GM18873 (cell line): ENCODE results near the gene LRMDA.
"Not testable (repeated sequence)": the region's sequence is repeated elsewhere in the genome, so short reads cannot be mapped to it uniquely, and the experiment has no call there.

ENCODE experiments used
- ATAC-seq: cut with Tn5 transposase; IDR thresholded peaks from one replicate; pipeline ENCODE4 v1.9.1; 2021; ENCODE audit warnings: mild to moderate bottlenecking, moderate library complexity, moderate number of reproducible peaks; ENCODE audit not compliant: unreplicated experiment, low FRiP score

LRMDA gene

GRCh38 chr10:75499556-75500160 lies 68.2 kb downstream of the LRMDA start:
- no peak for ATAC-seq

DNA sequence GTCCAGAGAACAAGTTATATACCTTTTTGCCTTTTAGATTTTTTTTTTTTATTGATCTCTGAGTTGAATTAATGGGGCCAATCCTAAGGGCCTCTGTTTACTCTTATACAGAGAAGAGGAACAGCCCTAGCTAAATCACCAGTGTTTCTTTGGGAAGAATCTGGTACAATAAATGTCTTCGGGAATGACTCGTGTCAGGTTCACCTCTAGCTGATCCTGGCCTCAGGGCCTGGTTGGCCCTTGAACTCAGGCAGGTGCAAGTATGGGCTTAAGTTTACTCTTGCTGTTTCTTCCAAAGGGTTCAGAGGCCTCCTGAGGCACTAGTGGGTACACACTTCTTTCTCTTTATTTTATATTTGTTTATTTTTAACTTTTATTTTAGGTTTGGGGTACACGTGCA lies 71.0 kb downstream of the LRMDA start:
- ATAC-seq = no peak

- no peak for ATAC-seq
Measured at GRCh38 chr10:75502838-75503237, 71.4 kb downstream of the LRMDA start.

DNA sequence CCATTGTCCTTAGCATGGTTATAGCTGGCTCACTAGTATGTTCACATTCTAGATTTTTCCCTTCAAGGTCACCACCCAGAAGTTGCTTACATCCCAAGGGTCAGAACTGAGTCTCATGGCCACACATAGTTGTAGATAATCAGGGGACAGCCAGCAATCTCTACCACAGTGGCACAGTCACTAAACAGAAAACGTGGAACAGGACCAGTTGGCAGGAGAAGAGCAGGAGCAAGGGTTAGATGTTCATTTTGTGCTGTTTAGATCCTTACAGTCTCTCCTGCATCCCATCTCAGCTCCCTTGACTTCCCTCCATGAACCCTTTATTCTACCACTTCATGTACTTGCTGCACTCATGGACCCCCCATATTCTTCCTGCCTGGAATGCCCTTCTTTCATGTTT lies 73.9 kb downstream of the LRMDA start:
- no peak for ATAC-seq

DNA sequence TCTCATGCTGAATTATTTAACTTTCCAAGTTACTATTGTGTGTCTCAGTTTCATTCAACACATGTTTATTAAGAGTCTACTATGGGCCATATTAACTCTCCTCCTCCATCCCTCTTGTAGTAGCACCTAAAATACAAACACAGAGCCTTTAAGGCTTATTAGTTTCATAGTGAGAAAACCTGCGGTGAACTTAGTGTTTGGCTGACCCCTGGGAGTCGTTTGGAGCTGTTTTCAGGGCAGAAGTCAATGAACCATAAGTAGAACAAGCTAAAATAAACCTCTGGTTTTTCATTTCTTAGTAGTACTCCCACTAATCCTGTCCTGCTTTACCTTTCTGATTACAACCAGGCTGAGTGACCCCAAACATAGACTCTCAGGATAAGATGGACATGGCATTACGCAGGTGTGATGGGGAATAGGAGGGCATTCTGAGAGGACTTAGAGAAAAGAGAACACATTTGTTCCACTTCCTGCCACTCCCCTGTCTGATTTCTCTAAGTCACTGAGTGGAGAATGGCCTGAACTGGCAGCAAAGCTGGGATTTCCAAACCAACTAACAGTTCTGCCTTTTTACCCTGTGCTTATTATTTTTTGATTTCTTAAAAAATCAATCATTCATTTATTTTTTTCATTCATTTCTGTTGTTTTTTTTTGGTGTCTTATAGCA lies 74.5 kb downstream of the LRMDA start:
- no peak for ATAC-seq

DNA sequence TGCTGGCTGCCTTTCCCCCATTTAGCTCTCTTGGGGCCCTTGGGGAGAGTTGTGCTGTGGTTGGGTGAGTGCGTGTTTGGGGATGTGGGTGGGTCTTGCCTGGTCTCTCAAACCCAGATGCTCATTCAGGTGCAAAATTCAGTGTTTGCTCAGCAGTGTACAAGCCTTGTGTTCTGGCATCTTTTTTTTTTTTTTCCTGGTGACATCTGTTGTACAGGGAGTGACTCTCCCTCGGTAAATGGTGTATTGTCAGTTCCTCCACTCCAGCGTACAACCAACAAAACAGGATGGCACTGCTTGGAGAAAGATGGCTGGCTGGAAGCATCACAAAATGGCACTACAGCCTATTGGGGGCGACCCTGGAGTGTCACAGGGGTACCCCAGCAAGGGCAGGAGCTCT lies 75.5 kb downstream of the LRMDA start:
- no peak for ATAC-seq

DNA sequence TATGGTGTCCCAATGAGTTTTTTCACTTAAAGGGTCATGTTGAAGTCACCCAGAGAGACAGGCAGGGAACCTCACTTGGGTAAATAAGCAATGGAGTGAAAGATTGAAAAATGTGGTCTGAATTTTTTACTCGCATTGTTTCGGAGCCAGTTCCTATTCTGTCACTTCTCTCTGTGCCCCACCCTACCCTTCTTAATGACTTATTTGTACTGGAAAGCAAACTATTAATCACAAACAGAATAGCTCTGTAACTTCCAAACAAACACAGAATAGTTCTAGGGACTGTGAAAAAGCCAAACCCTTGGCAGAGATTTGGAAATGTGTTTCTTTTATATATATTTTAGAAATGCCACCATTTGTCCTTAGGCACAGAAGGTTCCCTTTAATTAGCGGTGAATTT lies 76.0 kb downstream of the LRMDA start:
- no peak for ATAC-seq

DNA sequence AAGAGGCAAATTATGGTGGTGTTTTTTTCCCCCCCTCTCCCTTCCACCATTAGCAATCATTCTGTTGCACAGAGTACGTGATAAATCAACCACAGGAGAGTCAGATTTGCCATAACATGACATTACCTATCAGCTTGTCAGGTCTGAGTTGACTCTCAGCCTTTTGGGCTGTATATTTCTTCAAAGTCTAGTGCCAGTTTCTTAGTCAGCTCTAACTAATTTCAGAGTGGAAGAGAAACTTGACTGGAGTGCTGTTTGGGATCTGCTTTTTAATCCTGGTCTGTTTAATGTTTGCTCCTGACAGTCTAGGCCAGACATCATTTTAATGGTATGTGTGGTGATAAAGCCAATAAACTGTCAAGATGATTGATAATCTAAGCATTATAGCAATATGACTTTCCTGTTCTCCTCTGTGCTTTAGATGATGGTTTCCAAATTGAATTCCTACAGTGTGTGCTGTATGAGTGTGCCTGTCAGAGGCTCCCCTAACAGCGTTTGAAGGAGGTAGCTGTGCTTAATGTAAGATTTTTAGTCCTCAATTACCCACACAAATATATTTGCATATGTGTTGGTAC lies 76.9 kb downstream of the LRMDA start:
- ATAC-seq = no peak

DNA sequence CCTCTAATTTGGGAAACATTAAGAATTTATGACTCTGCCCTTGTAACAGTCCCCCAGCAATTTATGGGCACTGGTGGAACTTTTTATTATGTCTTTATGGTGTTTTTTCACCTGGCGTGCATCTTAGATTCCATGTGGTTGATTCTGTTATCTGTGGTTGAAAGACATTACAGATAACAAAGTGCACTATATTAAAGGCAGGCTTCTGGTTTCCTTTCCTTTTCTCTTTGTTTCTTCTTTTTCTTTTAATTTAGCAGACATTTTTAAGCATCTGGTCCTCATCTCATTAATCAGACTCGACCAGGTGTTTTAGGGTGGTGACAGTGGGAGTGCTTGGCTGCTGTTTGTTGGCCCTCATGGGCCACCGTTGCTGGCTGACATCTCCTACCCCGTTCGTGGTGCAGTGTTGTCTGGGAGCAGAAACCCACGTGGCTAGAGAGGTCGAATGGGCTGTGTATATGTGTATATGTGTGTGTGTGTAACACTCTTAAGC lies 77.4 kb downstream of the LRMDA start:
- no peak for ATAC-seq

GRCh38 chr10:75509706-75510105 lies 78.3 kb downstream of the LRMDA start:
- no peak for ATAC-seq

DNA sequence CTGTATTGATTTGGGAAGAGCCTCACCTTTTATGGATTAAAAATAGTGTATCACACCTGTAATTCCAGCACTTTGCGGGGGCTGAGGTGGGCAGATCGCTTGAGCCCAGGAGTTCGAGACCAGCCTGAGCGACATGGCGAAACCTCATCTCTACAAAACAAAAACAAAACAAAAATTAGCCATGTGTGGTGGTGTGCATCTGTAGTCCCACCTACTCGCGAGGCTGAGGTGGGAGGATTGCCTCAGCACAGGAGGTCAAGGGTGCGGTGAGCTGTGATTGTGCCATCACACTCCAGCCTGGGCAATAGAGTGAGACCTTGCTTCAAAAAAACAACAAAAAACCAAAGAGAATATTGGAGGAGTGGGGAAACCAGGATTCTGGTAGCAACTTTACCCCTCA lies 79.6 kb downstream of the LRMDA start:
- ATAC-seq = no peak

GRCh38 chr10:75512203-75512933 lies 80.9 kb downstream of the LRMDA start:
- ATAC-seq = no peak

DNA sequence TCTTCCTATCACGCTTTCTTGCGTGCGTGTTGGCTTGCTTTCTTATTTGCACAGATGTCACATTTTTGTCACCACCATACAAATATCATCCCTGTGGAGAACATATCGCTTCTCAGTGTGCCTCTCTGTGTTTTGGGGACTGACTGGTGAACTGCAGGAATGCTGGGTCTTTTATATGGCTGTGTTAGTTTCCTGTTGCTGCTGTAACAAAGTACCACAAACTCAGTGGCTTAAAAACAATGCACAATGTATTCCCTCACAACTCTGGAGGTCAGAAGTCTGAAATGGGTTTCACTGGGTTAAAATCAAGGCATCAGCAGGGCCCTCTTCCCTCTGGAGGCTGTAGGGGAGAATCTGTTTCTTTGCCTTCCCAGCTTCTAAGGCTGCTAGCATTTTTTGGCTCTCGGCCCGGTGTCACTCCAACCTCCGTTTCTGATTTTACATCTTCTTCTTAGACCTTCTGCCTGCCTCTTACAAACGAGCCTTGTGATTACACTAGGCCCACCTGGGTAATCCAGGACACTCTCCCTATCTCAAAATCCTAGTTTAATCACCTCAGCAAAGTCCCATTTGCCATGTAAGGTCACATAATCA lies 82.0 kb downstream of the LRMDA start:
- no peak for ATAC-seq

DNA sequence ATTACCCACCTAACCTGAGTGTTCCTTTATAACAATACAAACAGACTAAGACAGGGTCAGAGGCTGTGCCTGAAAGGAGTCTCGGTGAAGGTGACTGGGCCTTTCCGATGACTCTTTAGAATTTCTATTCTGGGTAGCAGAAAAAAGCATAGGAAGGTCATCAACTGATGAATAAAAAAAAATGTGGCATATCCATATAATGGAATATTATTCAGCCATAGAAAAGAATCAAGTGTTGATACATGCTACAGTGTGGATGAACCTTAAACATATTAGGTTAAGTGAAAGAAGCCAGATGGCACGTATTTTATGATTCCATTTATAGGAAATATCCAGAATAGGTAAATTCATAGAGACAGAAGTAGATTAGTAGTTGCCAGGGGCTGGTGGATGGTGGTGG lies 83.4 kb downstream of the LRMDA start:
- ATAC-seq = no peak

DNA sequence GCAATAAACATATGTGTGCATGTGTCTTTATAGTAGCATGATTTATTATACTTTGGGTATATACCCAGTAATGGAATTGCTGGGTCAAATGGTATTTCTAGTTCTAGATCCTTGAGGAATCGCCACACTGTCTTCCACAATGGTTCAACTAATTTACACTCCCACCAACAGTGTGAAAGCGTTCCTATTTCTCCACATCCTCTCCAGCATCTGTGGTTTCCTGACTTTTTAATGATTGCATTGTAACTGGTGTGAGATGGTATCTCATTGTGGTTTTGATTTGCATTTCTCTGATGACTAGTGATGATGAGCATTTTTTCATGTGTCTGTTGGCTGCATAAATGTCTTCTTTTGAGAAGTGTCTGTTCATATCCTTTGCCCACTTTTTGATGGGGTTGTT lies 84.7 kb downstream of the LRMDA start:
- not testable (repeated sequence) for ATAC-seq

- ATAC-seq = not testable (repeated sequence)
Measured at GRCh38 chr10:75519213-75519612, 87.8 kb downstream of the LRMDA start.

DNA sequence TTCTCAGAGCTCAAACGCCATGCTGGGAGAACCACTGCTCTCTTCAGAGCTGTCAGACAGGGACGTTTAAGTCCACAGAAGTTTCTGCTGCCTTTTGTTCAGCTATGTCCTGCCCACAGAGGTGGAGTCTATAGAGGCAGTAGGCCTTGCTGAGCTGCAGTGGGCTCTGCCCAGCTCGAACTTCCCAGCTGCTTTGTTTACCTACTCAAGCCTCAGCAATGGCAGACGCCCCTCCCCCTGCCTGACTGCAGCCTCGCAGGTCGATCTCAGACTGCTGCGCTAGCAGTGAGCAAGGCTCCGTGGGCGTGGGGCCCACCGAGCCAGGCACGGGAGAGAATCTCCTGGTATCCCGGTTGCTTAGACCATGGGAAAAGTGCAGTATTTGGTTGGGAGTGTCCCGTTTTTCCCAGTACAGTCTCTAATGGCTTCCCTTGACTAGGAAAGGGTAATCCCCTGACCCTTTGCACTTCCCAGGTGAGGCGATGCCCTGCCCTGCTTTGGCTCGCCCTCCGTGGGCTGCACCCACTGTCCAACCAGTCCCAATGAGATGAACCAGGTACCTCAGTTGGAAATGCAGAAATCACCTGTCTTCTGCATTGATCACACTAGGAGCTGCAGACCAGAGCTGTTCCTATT lies 89.9 kb downstream of the LRMDA start:
- not testable (repeated sequence) for ATAC-seq

GRCh38 chr10:75525067-75525466 lies 93.6 kb downstream of the LRMDA start:
- no peak for ATAC-seq

DNA sequence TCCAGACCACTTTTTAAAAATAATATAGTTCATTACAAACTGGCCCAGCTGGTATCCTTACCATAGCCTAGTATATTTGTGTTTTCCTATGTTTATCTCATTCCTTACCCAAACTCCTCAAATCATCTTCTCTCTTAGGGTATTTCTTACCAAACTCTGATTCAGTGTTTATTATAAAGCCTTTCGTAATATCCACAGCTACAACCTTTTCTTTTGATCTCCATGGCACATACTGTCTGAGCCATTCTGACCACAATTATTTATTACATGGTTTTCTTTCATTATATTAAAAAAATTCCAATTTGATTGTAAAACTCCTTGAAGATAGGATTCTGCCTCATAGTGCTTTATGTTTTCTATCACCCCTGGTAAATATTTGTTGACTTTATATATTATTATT lies 94.2 kb downstream of the LRMDA start:
- ATAC-seq = no peak

- no peak for ATAC-seq
Measured at GRCh38 chr10:75527542-75527941, 96.1 kb downstream of the LRMDA start.
